Skeletal muscle tissue (tissue), 4 donors: ENCODE data around the gene DSG3. TPM values are rescaled to one million over a fixed set of nuclear protein-coding genes. Genes with fewer than 3 reads are reported as not detected.

Experiments used
- H3K27ac ChIP-seq: one replicate; pipeline ENCODE4 v1.7.0; 2013; ENCODE audit warnings: mild to moderate bottlenecking, low read depth, low read length, inconsistent platforms
- H3K27me3 ChIP-seq, 3 donors: one replicate each; pipeline ENCODE4 v1.7.0; 2013; ENCODE audit warnings: low read length in 3 of 3; ENCODE audit not compliant: control insufficient read depth in 3 of 3, insufficient read depth in 3 of 3
- H3K36me3 ChIP-seq, 3 donors: one replicate each; pipeline ENCODE4 v1.7.0; 2013; ENCODE audit warnings: low read length in 3 of 3; ENCODE audit not compliant: control insufficient read depth in 3 of 3, insufficient read depth in 3 of 3
- H3K4me1 ChIP-seq, 3 donors: one replicate each; pipeline ENCODE4 v1.7.0; 2013; ENCODE audit warnings: low read length in 3 of 3, mild to moderate bottlenecking in 3 of 3; ENCODE audit not compliant: control insufficient read depth in 3 of 3, insufficient read depth in 3 of 3
- H3K4me3 ChIP-seq, 3 donors: one replicate each; pipeline ENCODE4 v1.7.0; 2013; ENCODE audit warnings: low read length in 3 of 3
- H3K9ac ChIP-seq, 3 donors: one replicate each; pipeline ENCODE4 v1.7.0; 2013; ENCODE audit warnings: low read length in 3 of 3, mild to moderate bottlenecking in 3 of 3, moderate library complexity in 2 of 3, low read depth in 1 of 3
- H3K9me3 ChIP-seq, 3 donors: one replicate each; pipeline ENCODE4 v1.7.0; 2013; ENCODE audit warnings: low read length in 3 of 3; ENCODE audit not compliant: control insufficient read depth in 3 of 3
- total RNA-seq: library from RNA; depleted of rRNA; stranded (reverse); fragments of >200 nt; gene quantifications from one replicate; pipeline ENCODE4 v1.2.3, GENCODE V29; 2014
- donor health status: Osteomylitis.

DSG3 gene
- not detected for total RNA-seq

- H3K9ac ChIP-seq = no peak within 1 kb of the TSS
- no peaks in the 10 kb centered on the region for H3K27me3 ChIP-seq
- no peaks in the 10 kb centered on the region for H3K4me1 ChIP-seq
- no peaks in the 10 kb centered on the region for H3K9me3 ChIP-seq
- H3K27ac ChIP-seq = no peak within 1 kb of the TSS
- H3K4me3 ChIP-seq = no peak within 1 kb of the TSS
- H3K36me3 ChIP-seq = no peaks in the 10 kb centered on the region
Measured at GRCh38 chr18:31447530-31448191, at the start of gene DSG3. DSG3 (plus strand) TSS chr18:31447741; CDS start chr18:31447878, 137 bp downstream.

GRCh38 chr18:31398191-31398590 is 49.4 kb upstream of the DSG3 start:
- Histone ChIP-seq H3K9me3 (no peaks in the 10 kb centered on the region), H3K27me3 (no peaks in the 10 kb centered on the region), H3K4me3 (no peak overlapping the region), H3K36me3 (no peaks in the 10 kb centered on the region), H3K4me1 (no peaks in the 10 kb centered on the region), H3K27ac (no peak overlapping the region), H3K9ac (no peak overlapping the region)

- H3K27ac ChIP-seq = no peak overlapping the region
- H3K9ac ChIP-seq = no peak overlapping the region
- H3K4me1 ChIP-seq = no peaks in the 10 kb centered on the region
- no peaks in the 10 kb centered on the region for H3K9me3 ChIP-seq
- no peaks in the 10 kb centered on the region for H3K36me3 ChIP-seq
- no peak overlapping the region for H3K4me3 ChIP-seq
- H3K27me3 ChIP-seq = no peaks in the 10 kb centered on the region
Measured at GRCh38 chr18:31399306-31400032, 48.1 kb upstream of the DSG3 start.

- H3K4me1 ChIP-seq = no peaks in the 10 kb centered on the region
- no peaks in the 10 kb centered on the region for H3K9me3 ChIP-seq
- H3K9ac ChIP-seq = no peak overlapping the region
- no peaks in the 10 kb centered on the region for H3K36me3 ChIP-seq
- no peak overlapping the region for H3K4me3 ChIP-seq
- no peak overlapping the region for H3K27ac ChIP-seq
- no peaks in the 10 kb centered on the region for H3K27me3 ChIP-seq
Measured at GRCh38 chr18:31401156-31402025, 46.1 kb upstream of the DSG3 start.

- Histone ChIP-seq H3K27me3 (no peaks in the 10 kb centered on the region), H3K4me1 (no peaks in the 10 kb centered on the region), H3K9me3 (no peaks in the 10 kb centered on the region), H3K27ac (no peak overlapping the region), H3K9ac (no peak overlapping the region), H3K36me3 (no peaks in the 10 kb centered on the region), H3K4me3 (no peak overlapping the region)
Measured at GRCh38 chr18:31402026-31402373, 45.5 kb upstream of the DSG3 start.

- Histone ChIP-seq H3K36me3 (no peaks in the 10 kb centered on the region), H3K27me3 (no peaks in the 10 kb centered on the region), H3K4me1 (no peaks in the 10 kb centered on the region)
Measured at GRCh38 chr18:31403409-31403808, 44.1 kb upstream of the DSG3 start.

GRCh38 chr18:31407649-31408048 is 39.9 kb upstream of the DSG3 start:
- Histone ChIP-seq H3K27me3 (peaks cover 0 to 3% (median 0%) of the 10 kb centered on the region in 3 donors), H3K27ac (no peak overlapping the region), H3K4me3 (no peak overlapping the region), H3K36me3 (no peaks in the 10 kb centered on the region), H3K9me3 (no peaks in the 10 kb centered on the region), H3K4me1 (no peaks in the 10 kb centered on the region), H3K9ac (no peak overlapping the region)

More at GRCh38 chr18:31403409-31403808, 44.1 kb upstream of the DSG3 start:
- no peak overlapping the region for H3K4me3 ChIP-seq
- H3K9me3 ChIP-seq = no peaks in the 10 kb centered on the region
- no peak overlapping the region for H3K27ac ChIP-seq
- H3K9ac ChIP-seq = no peak overlapping the region

- peaks cover 0 to 3% (median 0%) of the 10 kb centered on the region in 3 donors for H3K27me3 ChIP-seq
Measured at GRCh38 chr18:31409276-31409675, 38.3 kb upstream of the DSG3 start.

GRCh38 chr18:31410716-31411483 is 36.6 kb upstream of the DSG3 start:
- Histone ChIP-seq H3K27ac (no peak overlapping the region), H3K36me3 (no peaks in the 10 kb centered on the region), H3K27me3 (peaks cover 0 to 3% (median 0%) of the 10 kb centered on the region in 3 donors), H3K9me3 (no peaks in the 10 kb centered on the region), H3K4me3 (no peak overlapping the region), H3K4me1 (no peaks in the 10 kb centered on the region), H3K9ac (no peak overlapping the region)

More at GRCh38 chr18:31409276-31409675, 38.3 kb upstream of the DSG3 start:
- H3K9ac ChIP-seq = no peak overlapping the region
- no peak overlapping the region for H3K27ac ChIP-seq
- no peaks in the 10 kb centered on the region for H3K4me1 ChIP-seq
- no peaks in the 10 kb centered on the region for H3K36me3 ChIP-seq
- no peaks in the 10 kb centered on the region for H3K9me3 ChIP-seq
- no peak overlapping the region for H3K4me3 ChIP-seq
